NCI-H460 (cell line): ENCODE data around the gene PCNX2. TPM values are rescaled to one million over a fixed set of nuclear protein-coding genes. Genes with fewer than 3 reads are reported as not detected.

ENCODE experiments used
- DNase-seq: peaks from one replicate; pipeline ENCODE4 v3.0.0-alpha.2; 2016; ENCODE audit warnings: low read depth; ENCODE audit errors: extremely low read depth
- total RNA-seq: library from RNA; depleted of rRNA; stranded (reverse); fragments of >200 nt; shearing (Covaris generic); gene quantifications from 2 replicates; pipeline ENCODE4 v1.2.3, GENCODE V29; 2014

Gene PCNX2
- total RNA-seq, 1 experiment from 2014 or later: 22.8 TPM

DNA sequence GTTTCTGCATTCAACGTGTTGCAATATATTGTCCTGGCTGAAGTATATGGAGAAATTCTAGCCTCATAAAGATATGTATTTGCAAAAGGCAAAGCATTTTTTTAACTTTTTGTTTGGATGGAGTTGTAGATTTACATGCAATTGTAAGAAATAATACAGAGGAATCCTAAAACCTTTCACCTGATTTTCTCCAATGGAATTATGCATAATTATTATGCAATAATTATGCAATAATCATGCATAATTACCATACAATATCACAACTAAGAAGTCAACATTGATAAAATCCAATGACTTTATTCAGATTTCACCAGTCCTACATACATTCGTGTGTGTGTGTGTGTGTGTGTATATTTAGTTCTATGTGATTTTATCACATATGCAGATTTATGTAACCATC is 24.5 kb upstream of the PCNX2 start:
- DNase-seq: no peak

DNA sequence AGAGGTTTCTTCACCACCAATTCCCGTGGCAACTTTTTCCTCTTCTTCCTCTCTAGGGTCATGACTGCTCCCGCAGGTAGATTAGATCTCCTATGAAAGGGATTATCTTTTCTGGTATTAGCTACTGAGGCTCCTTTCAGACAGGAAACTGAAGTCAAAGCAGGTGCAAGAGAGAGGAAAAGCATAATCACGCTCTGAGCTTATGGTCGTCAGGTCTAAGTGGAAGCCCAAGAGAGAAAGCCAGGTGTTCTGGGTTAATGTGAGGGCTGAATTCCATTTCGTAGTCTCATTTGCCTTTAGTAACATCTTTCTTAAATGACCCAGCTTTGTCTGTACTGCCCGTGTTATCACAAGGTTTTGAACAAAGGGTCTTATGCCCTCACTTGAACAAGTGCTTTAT is 23.7 kb upstream of the PCNX2 start:
- DNase-seq: no peak

DNA sequence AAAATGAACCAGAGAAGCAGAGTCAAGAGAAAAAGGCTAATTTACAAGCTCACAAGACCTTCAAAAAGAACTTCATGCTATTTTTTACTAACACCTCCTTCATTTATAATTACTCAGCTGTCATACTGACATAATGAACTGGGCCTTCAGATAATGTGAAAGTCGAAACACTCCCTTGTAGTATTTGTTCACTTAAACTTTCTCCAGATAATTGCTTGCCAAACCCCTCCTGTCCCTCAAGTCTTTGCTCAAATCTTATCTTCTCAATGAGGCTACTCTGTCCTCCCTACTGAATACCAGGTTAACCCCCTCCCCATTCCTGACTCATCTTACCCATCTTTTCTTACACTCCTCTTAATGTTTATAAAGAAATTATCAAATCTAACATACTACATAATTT is 20.9 kb upstream of the PCNX2 start:
- DNase-seq: no peak

DNA sequence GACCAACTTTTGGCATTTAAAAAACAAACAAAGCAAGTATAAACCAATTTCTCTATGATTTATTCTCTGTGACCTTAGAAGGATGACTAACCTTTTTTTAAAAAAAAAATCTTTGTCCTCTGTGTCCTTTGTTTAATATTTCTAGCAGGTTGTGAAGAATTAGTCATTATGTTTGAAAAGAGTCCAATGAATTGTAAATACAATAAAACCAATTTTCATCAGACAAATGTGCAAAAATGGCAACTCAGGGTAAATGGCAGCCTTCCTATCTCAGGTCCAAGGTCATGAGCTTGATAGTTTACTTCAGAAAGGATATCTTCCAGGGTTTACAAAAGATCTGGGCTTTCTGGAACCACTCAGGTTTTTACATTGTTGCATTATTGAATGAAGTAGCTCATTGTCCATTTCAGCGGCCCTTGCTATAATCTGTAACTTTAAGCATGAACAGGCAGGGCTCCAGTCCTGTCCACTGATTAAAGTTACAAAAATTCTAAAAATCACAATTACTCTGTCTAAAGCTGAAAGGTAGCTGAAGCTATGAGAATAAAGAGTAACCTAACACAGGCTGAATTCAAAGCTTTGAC is 20.3 kb upstream of the PCNX2 start:
- DNase-seq: no peak

DNA sequence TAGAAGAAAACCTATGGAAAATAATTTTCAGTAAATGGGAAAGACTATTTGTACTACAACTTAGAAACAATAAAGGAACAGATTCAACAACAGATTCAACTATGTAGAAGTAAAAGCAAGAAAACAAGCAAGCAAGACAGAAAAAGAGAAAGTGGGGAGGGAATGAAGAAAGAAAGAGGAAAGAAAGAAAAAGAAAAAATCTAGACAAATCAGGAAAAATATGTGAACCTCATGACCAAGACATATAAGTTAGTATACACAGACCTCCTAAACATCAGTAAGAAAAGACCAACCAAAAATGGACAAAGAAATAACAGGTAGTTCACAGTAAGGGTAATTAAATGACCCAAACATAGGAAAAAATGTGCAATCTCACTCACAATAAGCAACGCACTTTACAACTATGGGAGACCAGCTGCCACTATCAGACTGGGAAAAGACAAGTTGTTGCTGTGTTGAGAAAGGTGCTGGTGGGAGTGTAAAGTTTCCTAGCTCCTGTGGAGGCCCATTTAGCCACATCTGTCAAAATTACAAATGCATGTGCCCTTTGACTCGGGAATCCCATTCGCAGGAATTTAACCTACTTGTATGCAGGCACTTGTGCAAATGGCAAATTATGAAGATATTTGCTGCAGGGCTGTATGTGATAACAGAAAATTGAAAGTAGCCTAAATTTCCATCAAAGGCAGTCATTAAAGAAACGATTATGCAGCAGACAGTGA is 18.1 kb upstream of the PCNX2 start:
- DNase-seq: no peak

DNA sequence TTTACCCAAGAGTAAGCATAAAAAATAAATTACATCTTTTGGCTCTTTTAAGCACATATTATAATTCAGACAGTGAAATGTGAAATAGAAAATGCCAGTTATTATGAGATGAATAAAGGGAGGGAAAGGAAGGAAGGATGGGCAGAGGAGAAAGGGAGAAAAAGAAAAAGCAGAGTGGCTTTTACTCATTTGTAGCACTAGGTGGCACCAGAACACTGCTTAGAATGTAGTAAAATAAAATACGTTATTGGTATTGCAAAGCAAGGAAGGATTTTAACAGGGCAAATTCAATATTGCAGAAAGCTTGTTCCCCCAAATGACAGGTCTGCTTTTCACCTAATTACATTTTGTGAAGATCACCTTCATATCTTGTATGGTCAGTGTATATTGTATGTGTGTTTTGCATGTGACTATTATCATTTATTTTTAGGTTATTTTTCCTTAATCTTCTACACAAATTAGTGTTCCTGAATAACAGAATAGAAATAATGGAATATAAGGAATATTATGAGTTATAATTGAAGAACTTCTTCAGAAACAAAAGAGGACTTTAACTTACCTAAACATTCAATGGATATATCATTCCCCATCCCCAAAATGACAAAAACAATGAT is 9.1 kb upstream of the PCNX2 start:
- peak; percentile 48 for DNase-seq

DNA sequence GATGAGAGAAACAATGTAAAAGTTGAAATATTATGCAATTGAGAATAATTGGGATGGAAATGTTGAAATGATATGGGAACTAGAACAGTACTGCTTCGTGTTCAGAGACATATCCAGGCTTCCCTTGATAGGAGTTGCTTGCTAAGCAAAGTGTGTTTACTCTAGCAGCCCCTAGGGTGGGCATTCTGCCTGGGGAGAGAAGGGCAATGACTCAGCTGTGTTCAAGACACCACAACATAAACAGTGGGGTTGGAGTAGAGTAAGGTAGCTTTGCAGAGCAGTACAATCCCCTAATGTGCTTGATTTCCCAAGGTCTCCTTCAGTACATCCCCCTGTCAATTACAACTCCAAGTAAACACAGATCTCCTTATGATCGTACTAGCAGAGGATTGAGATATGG is 4.8 kb upstream of the PCNX2 start:
- DNase-seq: no peak

DNA sequence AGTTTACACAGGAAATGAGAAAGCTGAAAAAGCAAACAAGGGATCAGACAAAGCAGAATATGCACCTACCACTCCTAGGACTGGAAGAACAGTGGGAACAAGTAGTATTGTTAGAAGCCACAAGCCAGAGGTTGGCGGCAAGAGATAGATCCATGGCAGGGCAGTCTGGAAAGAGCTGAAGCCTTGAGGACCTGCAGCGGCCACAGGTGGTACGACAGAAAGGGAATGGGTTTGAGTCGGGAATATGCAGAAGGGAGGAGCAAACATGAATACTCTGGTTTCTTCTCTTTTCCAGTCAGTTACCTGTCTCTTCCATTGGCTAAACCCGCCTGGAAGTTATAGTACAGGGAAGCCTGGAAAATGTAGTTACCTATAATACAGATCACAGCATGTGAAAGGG is 3.9 kb upstream of the PCNX2 start:
- no peak for DNase-seq

DNA sequence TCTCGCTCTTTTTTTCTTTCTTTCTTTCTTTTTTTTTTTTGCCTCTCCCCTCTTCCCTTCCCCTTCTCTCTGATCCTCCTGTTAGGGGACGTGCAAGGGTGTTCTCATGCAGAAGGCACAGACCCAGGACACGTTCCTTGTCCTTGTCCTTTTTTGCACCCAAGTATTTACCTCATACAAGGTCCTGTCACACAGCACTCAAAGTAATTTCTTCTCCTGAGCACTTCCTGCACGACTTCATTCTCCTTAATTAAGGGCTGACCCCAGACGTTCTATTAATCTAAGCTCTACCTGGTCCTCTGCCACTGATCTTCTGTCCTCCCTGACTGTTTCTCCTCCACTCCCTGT is 424 bp upstream of the PCNX2 start:
- DNase-seq: no peak

DNA sequence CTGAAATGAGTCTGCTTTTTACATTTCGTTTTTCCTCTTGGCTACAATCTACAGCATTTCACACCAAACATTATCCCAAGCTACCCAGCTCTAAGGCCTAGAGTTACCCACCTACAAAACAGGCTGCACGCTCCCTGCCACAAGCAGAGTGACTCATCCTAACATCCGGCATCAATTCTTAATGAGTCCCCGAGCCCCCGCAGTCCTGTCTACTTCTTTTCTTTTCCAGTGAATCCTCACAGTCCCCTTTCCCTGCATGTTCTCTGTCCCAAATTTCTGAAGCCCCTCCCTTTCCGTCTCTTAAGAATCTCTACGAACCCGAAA is 650 bp downstream of the PCNX2 start:
- peak; percentile 36 for DNase-seq

DNA sequence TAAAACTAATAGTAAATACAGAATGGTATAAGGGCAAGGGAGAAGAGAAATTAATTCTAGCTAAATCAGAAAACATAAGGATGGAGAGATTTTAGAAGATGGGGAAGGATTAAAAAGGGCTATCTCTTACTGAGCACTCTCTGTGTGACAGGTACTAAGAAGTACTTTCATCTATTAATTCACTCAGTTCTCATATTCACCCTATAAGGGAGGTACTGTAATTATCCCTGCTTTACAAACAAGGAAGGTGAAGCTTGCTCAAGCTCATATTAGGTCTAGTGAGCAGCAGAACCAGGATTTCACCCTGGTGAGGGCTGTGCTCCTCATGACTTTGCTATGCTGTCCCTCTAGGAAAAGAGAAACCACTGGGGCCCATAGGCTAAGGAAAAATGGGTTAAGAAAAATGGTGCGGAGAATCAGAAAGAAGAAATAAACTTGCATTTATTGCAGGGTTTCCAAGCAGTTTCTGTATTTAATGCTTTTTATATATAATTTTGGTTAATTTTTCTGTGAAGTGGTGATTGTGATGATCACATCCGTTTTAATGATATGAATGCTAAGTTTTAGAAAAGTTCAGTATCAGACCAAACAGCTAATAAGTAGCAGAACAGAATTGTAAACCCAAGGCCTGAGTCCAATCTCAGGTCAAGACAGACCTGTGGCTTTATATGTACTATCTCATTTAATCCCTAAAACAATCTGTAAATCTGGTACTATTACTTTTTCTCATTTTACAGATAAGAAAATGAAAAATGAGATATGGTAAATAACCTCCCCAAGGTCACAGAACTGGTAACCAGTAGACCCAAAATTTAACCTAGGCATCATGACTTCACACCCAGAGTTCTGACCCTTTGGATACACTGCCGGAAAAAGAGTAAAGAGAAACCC is 1.7 kb downstream of the PCNX2 start:
- no peak for DNase-seq

DNA sequence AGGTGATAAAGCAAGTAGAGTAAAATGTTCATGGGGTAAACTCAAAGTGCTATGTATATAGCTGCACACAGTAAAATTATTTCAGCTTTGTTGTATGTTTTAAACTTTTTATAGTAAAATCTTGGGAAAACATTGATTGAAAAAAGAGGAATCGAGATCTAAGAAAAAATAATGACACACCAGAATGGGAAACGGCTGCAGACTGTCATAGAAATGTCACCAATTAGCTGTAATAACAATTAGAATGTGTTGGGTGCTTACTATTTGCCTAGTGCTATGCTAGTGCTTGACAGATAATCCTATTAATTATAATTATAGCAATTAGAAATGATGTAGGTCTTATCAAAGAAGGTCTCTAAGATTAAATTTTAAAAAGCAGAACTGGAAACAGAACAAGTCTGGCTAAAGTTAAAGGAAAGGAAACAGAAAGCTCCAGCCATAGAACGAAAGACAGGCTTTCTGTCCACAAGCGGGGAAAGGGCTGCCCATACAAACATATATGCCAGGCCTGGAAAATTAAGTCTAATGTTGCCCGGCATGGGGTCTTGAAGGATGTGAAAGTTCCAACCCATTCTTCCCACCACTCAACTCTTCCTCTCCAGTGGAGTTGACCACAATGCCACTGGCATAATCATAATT is 5.0 kb downstream of the PCNX2 start:
- no peak for DNase-seq

DNA sequence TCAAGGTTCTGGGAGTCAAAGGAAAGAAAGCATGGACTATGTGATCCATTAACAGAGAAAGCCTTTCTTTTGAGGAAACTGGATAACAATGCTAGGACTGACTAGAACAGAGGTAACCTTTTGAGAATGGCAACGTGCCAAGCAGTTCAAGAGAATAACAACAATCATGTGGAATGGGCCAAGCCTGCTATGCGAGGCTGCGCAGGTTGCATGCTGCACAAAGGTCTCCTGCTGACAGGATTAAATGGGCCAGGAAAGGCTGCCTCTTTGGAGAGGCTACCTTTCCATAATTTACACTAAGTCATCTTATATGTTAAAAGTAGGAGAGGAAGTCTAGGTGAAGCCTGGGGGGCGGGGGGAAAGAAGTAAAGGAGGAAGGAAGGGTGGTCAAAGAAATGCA is 5.8 kb downstream of the PCNX2 start:
- DNase-seq: no peak

DNA sequence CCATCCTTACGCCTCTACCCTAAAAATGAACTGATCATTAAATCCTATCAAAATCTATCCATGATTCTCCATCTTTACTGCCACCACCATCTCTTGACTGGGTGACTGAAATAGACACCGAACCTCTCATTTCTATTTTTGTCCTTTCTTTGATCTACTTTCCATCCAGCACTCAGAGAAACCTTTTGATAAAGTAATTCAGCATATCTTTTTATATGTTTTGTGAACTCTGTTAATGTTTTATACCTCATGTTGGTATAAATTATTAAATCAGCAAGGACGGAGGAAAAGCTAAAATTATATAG is 13.0 kb downstream of the PCNX2 start:
- no peak for DNase-seq

DNA sequence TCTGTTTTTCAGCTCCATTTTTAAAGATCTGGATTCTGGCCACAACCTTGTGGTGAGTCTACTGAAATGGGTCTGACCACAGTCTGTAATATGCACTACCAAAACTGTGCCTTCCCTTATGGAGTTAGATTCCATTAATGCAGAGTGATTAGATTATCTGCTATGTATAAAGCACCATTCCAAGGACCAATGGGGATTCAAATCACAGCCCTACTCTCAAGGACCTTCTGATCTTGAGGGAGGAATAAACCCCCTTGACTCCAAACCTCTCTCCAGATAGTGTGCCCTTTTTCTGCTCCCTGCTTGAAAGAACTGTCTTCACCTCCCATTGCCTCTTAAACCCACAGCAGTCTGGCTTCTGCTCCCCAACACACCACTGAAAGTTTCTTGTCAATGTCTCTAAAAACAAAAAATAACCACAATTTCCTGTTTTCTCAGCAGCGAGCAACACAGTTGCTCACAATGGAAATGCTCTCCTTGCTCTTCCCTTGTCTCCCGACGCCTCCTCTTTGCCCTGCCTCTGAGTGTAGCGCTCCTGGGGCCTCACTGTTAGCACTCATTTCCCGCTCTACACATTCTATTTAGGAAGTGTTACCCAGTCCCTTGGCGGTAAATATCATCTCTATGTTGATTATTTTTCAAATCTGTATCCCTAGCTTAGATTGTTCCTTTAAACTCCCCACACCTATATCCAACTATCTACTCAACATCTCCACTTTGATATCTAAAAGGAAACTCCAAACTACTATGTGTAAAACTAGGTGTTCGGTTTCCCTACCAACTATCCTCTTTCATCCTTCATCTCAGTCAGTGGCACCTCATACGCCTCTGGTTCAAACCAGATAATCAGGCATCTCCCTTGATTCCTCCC is 13.6 kb downstream of the PCNX2 start:
- no peak for DNase-seq

DNA sequence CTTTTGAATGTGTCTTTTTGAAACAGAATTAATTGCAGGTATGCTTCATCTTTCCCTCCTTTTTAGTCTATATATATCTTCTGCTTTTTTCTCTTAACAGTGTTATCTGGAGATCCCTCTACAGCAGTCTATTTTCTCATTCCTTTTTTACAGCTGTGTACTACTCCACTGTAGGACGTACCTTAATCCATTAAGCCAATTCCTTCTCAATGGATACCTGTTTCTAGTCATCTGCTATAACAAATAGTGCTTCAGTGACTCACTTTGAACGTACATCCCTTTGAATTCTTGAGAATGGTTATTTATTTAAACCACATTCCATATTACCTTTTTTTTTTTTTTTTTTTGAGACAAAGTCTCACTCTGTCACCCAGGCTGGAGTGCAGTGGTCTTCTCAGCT is 15.6 kb downstream of the PCNX2 start:
- no peak for DNase-seq

DNA sequence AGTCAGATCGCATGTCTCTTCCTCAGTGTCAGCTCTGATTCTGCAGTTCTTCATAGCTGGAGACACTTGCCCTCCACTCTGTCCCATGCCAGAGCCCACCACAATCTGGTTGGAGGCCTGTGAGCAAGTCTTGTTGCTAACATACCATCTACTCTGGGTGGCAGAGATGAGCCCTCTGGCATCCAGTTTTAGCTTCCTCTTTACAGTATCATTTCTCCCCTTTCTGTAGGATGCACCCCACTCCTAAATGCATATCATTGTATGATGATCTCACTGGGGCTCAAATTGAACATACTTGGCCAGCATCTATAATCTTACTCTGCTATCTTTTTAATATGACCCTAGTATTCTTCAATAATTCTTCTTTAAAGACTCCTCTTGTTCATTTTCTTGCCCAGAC is 16.9 kb downstream of the PCNX2 start:
- no peak for DNase-seq

DNA sequence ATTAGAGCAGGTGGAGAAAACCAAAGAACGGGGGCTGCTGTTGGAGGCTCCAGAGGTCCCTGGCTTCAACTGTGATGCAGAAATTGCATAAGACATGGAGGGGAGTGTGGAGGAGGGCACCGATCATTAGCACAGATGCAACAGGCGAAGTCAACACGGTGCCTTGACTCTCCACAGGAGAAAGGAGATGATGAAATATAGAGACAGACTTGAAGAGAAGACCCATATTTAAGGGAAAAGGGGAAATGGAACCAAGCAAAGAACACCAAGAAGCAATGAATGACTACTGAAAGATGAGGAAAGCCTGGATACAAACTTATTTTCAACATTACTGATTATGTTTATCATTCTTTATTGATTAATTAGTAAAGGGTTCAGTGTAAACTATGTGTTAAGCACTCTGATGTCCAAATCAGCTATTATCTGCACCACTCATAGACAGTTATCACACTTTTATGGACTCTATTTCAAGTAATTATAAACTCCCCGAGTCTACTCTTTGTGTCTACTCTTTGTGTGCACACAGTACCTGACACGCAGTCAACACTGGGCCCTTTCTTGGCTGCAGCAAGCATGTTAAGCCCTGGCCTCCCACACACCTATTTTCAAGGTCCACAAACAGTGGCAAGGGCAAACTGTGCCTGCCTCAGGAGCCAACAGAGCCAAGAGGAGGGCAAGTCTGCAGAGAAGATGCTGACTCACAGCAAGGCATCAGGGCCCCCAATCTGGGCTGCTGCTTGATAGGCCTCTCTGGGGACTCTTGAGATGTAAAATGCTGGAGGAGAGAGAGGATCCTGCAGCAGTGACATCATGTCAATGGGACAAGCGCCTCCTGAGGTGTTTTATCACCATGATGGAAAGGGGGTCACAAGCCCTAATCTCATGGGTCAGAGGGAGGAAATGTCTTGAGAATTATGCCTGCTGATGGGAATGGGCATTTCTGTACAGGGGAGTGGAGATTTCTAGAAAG is 17.6 kb downstream of the PCNX2 start:
- no peak for DNase-seq

DNA sequence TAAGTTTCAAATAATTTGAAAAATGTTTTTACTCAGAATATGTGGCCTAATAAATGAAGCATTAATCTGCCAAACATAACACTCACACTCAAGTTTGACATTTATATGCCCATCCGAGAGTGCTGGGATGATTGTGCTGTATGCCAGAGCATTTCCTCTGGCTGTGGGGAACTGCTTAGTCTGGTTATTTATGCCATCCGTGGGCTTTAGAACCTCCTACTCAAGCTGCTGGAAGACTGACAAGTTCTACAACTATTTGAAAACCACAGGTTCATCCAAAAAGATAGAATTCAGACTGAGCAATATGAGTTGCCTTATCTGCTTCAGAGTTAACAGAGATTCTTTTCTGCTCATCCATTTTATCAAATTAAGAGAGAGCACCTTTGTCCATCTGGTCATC is 25.9 kb downstream of the PCNX2 start:
- DNase-seq: no peak
